H1 (cell line): Measurements from ENCODE around the gene GABRR1. TPM values are rescaled to one million over a fixed set of nuclear protein-coding genes. Genes with fewer than 3 reads are reported as not detected.

Experiments
- CTCF ChIA-PET: fragments of 300-600 bp; sonication (Branson Sonifier 250); formaldehyde crosslinking; loops from one replicate; lab custom pipeline; 2021; ENCODE audit not compliant: partially characterized antibody; lab: Charles Lee
- POLR2A ChIA-PET: fragments of 300-600 bp; sonication (Branson Sonifier 250); formaldehyde crosslinking; loops from one replicate; lab custom pipeline; 2021; ENCODE audit warnings: inconsistent platforms; ENCODE audit not compliant: partially characterized antibody; lab: Charles Lee
- DNase-seq, 2 experiments: peaks; one replicate each; pipeline versions ENCODE4 v3.0.0 to v3.0.0-alpha.2; 2010 to 2022; ENCODE audit warnings: low spot score in 2 of 2, low read depth in 1 of 2, mixed read lengths in 1 of 2
- FAIRE-seq: peaks from 2 replicates; lab custom pipeline; 2011; peaks lifted over from hg19 to GRCh38; lab: Jason Lieb, UNC
- H2AFZ ChIP-seq: 2 replicates; pipeline ENCODE4 v1.8.1; 2012; ENCODE audit warnings: low read length, inconsistent platforms
- H2AK5ac ChIP-seq: 2 replicates; pipeline ENCODE4 v1.6.1; 2013; ENCODE audit warnings: low read depth, low read length
- H2BK120ac ChIP-seq: replicated peaks from 2 replicates; pipeline ENCODE3; 2013; ENCODE audit warnings: low read depth, low read length, inconsistent platforms
- H2BK12ac ChIP-seq: 2 replicates; pipeline ENCODE4 v1.6.1; 2013; ENCODE audit warnings: low read depth, low read length
- H2BK15ac ChIP-seq: 2 replicates; pipeline ENCODE4 v1.6.1; 2013; ENCODE audit warnings: low read length
- H2BK20ac ChIP-seq: 2 replicates; pipeline ENCODE4 v1.6.1; 2013; ENCODE audit warnings: low read length
- H2BK5ac ChIP-seq: 2 replicates; pipeline ENCODE4 v1.6.1; 2013; ENCODE audit warnings: low read depth, low read length
- H3K14ac ChIP-seq: 2 replicates; pipeline ENCODE4 v1.6.1; 2013; ENCODE audit warnings: inconsistent platforms; ENCODE audit not compliant: insufficient read length
- H3K18ac ChIP-seq: 2 replicates; pipeline ENCODE4 v1.6.1; 2013; ENCODE audit warnings: low read length; ENCODE audit errors: extremely low read depth
- H3K23ac ChIP-seq: 2 replicates; pipeline ENCODE4 v1.6.1; 2013; ENCODE audit warnings: inconsistent platforms; ENCODE audit not compliant: insufficient read length
- H3K23me2 ChIP-seq: 2 replicates; pipeline ENCODE4 v1.6.1; 2013; ENCODE audit warnings: low read depth, low read length
- H3K27ac ChIP-seq: 2 replicates; pipeline ENCODE4 v1.6.1; 2011; ENCODE audit warnings: low read depth, low read length, inconsistent platforms
- H3K27me3 ChIP-seq, 4 experiments: replicated peaks in 1 of 4; 1 replicate in 1 of 4; 2 replicates in 3 of 4; pipeline versions ENCODE4 v1.6.1 to v1.8.1; 2011 to 2013; ENCODE audit warnings: low read length in 3 of 4, mild to moderate bottlenecking in 3 of 4, inconsistent platforms in 2 of 4, mixed read lengths in 2 of 4, moderate library complexity in 1 of 4; ENCODE audit not compliant: control insufficient read depth in 3 of 4, insufficient read depth in 3 of 4; ENCODE audit errors: extremely low read depth in 1 of 4
- H3K36me3 ChIP-seq, 4 experiments: 2 replicates each; pipeline versions ENCODE4 v1.6.1 to v1.8.1; 2011 to 2013; ENCODE audit warnings: mild to moderate bottlenecking in 4 of 4, low read length in 3 of 4, moderate library complexity in 2 of 4, control low read depth in 1 of 4, inconsistent platforms in 1 of 4; ENCODE audit not compliant: insufficient read depth in 4 of 4, control insufficient read depth in 2 of 4
- H3K4ac ChIP-seq: replicated peaks from 2 replicates; pipeline ENCODE3; 2013; ENCODE audit warnings: low read length, low read depth, mixed read lengths, inconsistent platforms; ENCODE audit not compliant: insufficient read length
- H3K4me1 ChIP-seq, 4 experiments: replicated peaks in 1 of 4; 1 replicate in 1 of 4; 2 replicates in 3 of 4; pipeline versions ENCODE4 v1.6.1 to v1.8.1; 2011 to 2013; ENCODE audit warnings: low read length in 3 of 4, inconsistent platforms in 2 of 4, mixed read lengths in 1 of 4; ENCODE audit not compliant: insufficient read depth in 4 of 4, control insufficient read depth in 3 of 4
- H3K4me2 ChIP-seq, 2 experiments: 2 replicates each; pipeline versions ENCODE4 v1.6.1 to v1.8.1; 2011 to 2013; ENCODE audit warnings: low read depth in 2 of 2, low read length in 2 of 2, control low read depth in 1 of 2, inconsistent platforms in 1 of 2, mild to moderate bottlenecking in 1 of 2; ENCODE audit not compliant: insufficient read depth in 1 of 2
- H3K4me3 ChIP-seq, 4 experiments: fragments of 200-600, 300-600 bp in 1 of 4; sonication (generic), shearing (Covaris generic), sonication (Bioruptor Twin) in 1 of 4; 2 replicates each; pipeline versions ENCODE4 v1.5.1 to v1.8.1; 2011 to 2016; ENCODE audit warnings: low read length in 4 of 4, low read depth in 3 of 4, control low read depth in 2 of 4, inconsistent platforms in 2 of 4, mild to moderate bottlenecking in 2 of 4, mixed read lengths in 1 of 4, moderate library complexity in 1 of 4; ENCODE audit not compliant: insufficient read depth in 2 of 4; ENCODE audit errors: extremely low read depth in 1 of 4
- H3K56ac ChIP-seq: replicated peaks from 2 replicates; pipeline ENCODE3; 2013; ENCODE audit warnings: low read depth, mild to moderate bottlenecking, mixed read lengths, low read length, inconsistent platforms; ENCODE audit not compliant: insufficient read length
- H3K79me1 ChIP-seq: 2 replicates; pipeline ENCODE4 v1.6.1; 2013; ENCODE audit warnings: low read depth, low read length, control low read depth
- H3K79me2 ChIP-seq, 2 experiments: 2 replicates each; pipeline versions ENCODE4 v1.6.1 to v1.8.1; 2012 to 2013; ENCODE audit warnings: low read length in 2 of 2, mild to moderate bottlenecking in 2 of 2, inconsistent platforms in 1 of 2; ENCODE audit not compliant: insufficient read depth in 2 of 2, control insufficient read depth in 1 of 2
- H3K9ac ChIP-seq, 4 experiments: replicated peaks in 1 of 4; 1 replicate in 1 of 4; 2 replicates in 3 of 4; pipeline versions ENCODE4 v1.6.1 to v1.8.1; 2011 to 2013; ENCODE audit warnings: low read depth in 3 of 4, low read length in 3 of 4, control low read depth in 2 of 4, mild to moderate bottlenecking in 2 of 4, moderate library complexity in 2 of 4, inconsistent platforms in 1 of 4; ENCODE audit errors: extremely low read depth in 1 of 4
- H3K9me3 ChIP-seq, 2 experiments: 2 replicates each; pipeline versions ENCODE4 v1.6.1 to v1.8.1; 2012 to 2013; ENCODE audit warnings: mild to moderate bottlenecking in 2 of 2, moderate library complexity in 2 of 2, control low read depth in 1 of 2, inconsistent platforms in 1 of 2, low read depth in 1 of 2, low read length in 1 of 2, mixed read lengths in 1 of 2; ENCODE audit not compliant: insufficient read depth in 2 of 2
- H4K20me1 ChIP-seq, 2 experiments: replicated peaks in 1 of 2; 2 replicates each; pipeline versions ENCODE3 to v1.8.1; 2011 to 2013; ENCODE audit warnings: inconsistent platforms in 2 of 2, low read length in 2 of 2, mild to moderate bottlenecking in 1 of 2; ENCODE audit not compliant: insufficient read depth in 2 of 2, control insufficient read depth in 1 of 2
- H4K5ac ChIP-seq: 2 replicates; pipeline ENCODE4 v1.6.1; 2013; ENCODE audit warnings: low read length, low read depth, mixed read lengths, inconsistent platforms; ENCODE audit not compliant: insufficient read length
- H4K8ac ChIP-seq: 2 replicates; pipeline ENCODE4 v1.8.0; 2013; ENCODE audit warnings: mild to moderate bottlenecking, moderate library complexity, low read length, inconsistent platforms; ENCODE audit not compliant: insufficient read depth; ENCODE audit errors: extremely low read depth
- H4K91ac ChIP-seq: replicated peaks from 2 replicates; pipeline ENCODE3; 2013; ENCODE audit warnings: low read length, mixed read lengths, inconsistent platforms; ENCODE audit not compliant: insufficient read length
- BACH1 ChIP-seq: IDR thresholded peaks from 2 replicates; pipeline ENCODE4 v1.6.1; 2012; ENCODE audit warnings: low read length, improper control_type of control experiment
- HDAC6 ChIP-seq: IDR thresholded peaks from one replicate; pipeline ENCODE4 v1.7.1; 2012; ENCODE audit warnings: low read depth, mild to moderate bottlenecking, inconsistent platforms, low read length, moderate library complexity
- NRF1 ChIP-seq: IDR thresholded peaks from 2 replicates; pipeline ENCODE4 v1.6.1; 2011; ENCODE audit warnings: mild to moderate bottlenecking, low read depth, low read length, improper control_type of control experiment
- POLR2AphosphoS5 ChIP-seq: IDR thresholded peaks from 2 replicates; pipeline ENCODE4 v1.6.1; 2011; ENCODE audit warnings: low read depth, low read length
- TAF7 ChIP-seq: optimal IDR thresholded peaks from 2 replicates; pipeline ENCODE3; 2011; ENCODE audit warnings: low read depth, mild to moderate bottlenecking, inconsistent platforms, low read length, moderate library complexity, borderline replicate concordance
- YY1 ChIP-seq: IDR thresholded peaks from 2 replicates; pipeline ENCODE4 v1.6.1; 2011; ENCODE audit warnings: low read depth, mild to moderate bottlenecking, low read length
- WGBS, 2 experiments: shearing (Covaris generic) in 1 of 2; methylation state at CpG; one replicate each; pipeline versions ENCODE4 v1.1.6 to v1.1.7; 2013 to 2015; ENCODE audit warnings: low lambda C conversion rate in 2 of 2, mixed read lengths in 2 of 2, inconsistent platforms in 1 of 2, low coverage in 1 of 2, missing lambda C conversion rate in 1 of 2; ENCODE audit not compliant: insufficient replicate concordance in 2 of 2, insufficient coverage in 1 of 2, insufficient read length in 1 of 2; ENCODE audit errors: extremely low coverage in 1 of 2, missing lambda C conversion rate in 1 of 2; 5-methylcytosine and 5-hydroxymethylcytosine counted together
- polyA plus RNA-seq, 7 experiments: library from polyadenylated mRNA; depleted of rRNA in 3 of 7; stranded (reverse) in 5 of 7; unstranded in 2 of 7; fragments of >200 nt in 5 of 7; fragments of 200-250 nt in 2 of 7; gene quantifications; 1 replicate in 5 of 7; 2 replicates in 1 of 7; 4 replicates in 1 of 7; pipeline versions ENCODE4 v1.2.1 to v1.2.3, GENCODE V29; 2011 to 2013; ENCODE audit warnings: missing spikeins in 2 of 7, mixed read lengths in 2 of 7
- total RNA-seq: library from RNA; stranded (reverse); fragmentation: NEBNext Ultra II Directional; extraction: Animal tissue kit (Norgen Biotek cat#: 25700); gene quantifications from 2 replicates; pipeline ENCODE4 v1.2.1, GENCODE V29; 2021
- TF ChIP-seq, protein P1 (sequence below): IDR thresholded peaks from 2 replicates; pipeline ENCODE4 v1.6.1; 2012; ENCODE audit warnings: inconsistent platforms

Gene GABRR1
- total and polyA plus RNA-seq, 2 of the 8 experiments (the other 6 are each of a cell fraction or from before 2014, with no cell fraction given) = 0.60 to 0.63 TPM

- Histone ChIP-seq H2BK15ac (no peak overlapping the region), H3K4ac (no peak overlapping the region), H3K4me2 (no peak overlapping the region), H2AFZ (no peak overlapping the region), H2BK5ac (no peak overlapping the region), H4K91ac (no peak overlapping the region), H2BK20ac (no peak overlapping the region), H2AK5ac (no peak overlapping the region), H2BK120ac (no peak overlapping the region), H3K4me1 (no peaks in the 10 kb centered on the region), H3K23ac (no peak overlapping the region), H3K18ac (no peak overlapping the region), H4K8ac (no peak overlapping the region), H3K23me2 (no peaks in the 10 kb centered on the region), H2BK12ac (no peak overlapping the region), H3K14ac (no peak overlapping the region), H3K36me3 (no peaks in the 10 kb centered on the region), H3K79me1 (no peaks in the 10 kb centered on the region), H3K79me2 (no peaks in the 10 kb centered on the region), H3K9ac (no peak overlapping the region), H4K20me1 (no peaks in the 10 kb centered on the region), H4K5ac (no peak overlapping the region), H3K4me3 (no peak overlapping the region), H3K27me3 (no peaks in the 10 kb centered on the region), H3K9me3 (no peaks in the 10 kb centered on the region), H3K27ac (no peak overlapping the region), H3K56ac (no peak overlapping the region)
- FAIRE-seq = no peak
- ChIA-PET POLR2A (no interaction called here), CTCF (interaction anchor here (1.7 kb wide), 1 partner anchor 8 kb away, joined by 4 read pairs; no protein-coding TSS in a partner anchor)
- WGBS, 2 experiments = 77% methylated on average over 6 of the region's 6 CpGs; no CpG with 5 or more reads in 1 of the 2 experiments
- no peak for DNase-seq
- TF ChIP-seq POLR2AphosphoS5 (no peak), NRF1 (no peak), YY1 (no peak), TAF7 (no peak), HDAC6 (no peak), BACH1 (no peak)
- TF ChIP-seq, protein P1, sequence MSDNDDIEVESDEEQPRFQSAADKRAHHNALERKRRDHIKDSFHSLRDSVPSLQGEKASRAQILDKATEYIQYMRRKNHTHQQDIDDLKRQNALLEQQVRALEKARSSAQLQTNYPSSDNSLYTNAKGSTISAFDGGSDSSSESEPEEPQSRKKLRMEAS = no peak
These were observed 45.0 kb downstream of the GABRR1 start for GRCh38 chr6:89172131-89172530.
